GM21528 (cell line): ENCODE results near the gene SEPTIN10.
"Not testable (repeated sequence)": the region's sequence is repeated elsewhere in the genome, so short reads cannot be mapped to it uniquely, and the experiment has no call there.

Experiments used
- ATAC-seq: cut with Tn5 transposase; IDR thresholded peaks from one replicate; pipeline ENCODE4 v1.9.1; 2021; ENCODE audit warnings: mild to moderate bottlenecking, moderate library complexity; ENCODE audit not compliant: unreplicated experiment, low FRiP score

The SEPTIN10 gene

GRCh38 chr2:109607766-109608165, 6.0 kb downstream of the SEPTIN10 start:
- no peak for ATAC-seq

- ATAC-seq, result no peak
Observed at GRCh38 chr2:109604597-109604996, 9.2 kb downstream of the SEPTIN10 start.

- ATAC-seq, result no peak
Observed at GRCh38 chr2:109602617-109603188, 11.1 kb downstream of the SEPTIN10 start.

- ATAC-seq, result no peak
Observed at GRCh38 chr2:109601783-109602182, 12.0 kb downstream of the SEPTIN10 start.

- no peak for ATAC-seq
Observed at GRCh38 chr2:109597283-109597682, 16.5 kb downstream of the SEPTIN10 start.

GRCh38 chr2:109595644-109596043, 18.1 kb downstream of the SEPTIN10 start:
- no peak for ATAC-seq

- ATAC-seq, result no peak
Observed at GRCh38 chr2:109594246-109594885, 19.4 kb downstream of the SEPTIN10 start.

GRCh38 chr2:109592905-109593304, 20.9 kb downstream of the SEPTIN10 start:
- no peak for ATAC-seq

GRCh38 chr2:109591206-109591605, 22.6 kb downstream of the SEPTIN10 start:
- ATAC-seq, result no peak

- ATAC-seq, result no peak
Observed at GRCh38 chr2:109586687-109587086, 27.1 kb downstream of the SEPTIN10 start.

- ATAC-seq, result no peak
Observed at GRCh38 chr2:109582928-109583895, 30.6 kb downstream of the SEPTIN10 start.

GRCh38 chr2:109577630-109578029, 36.1 kb downstream of the SEPTIN10 start:
- not testable (repeated sequence) for ATAC-seq

GRCh38 chr2:109575373-109575772, 38.4 kb downstream of the SEPTIN10 start:
- no peak for ATAC-seq

GRCh38 chr2:109563980-109564550, 49.7 kb downstream of the SEPTIN10 start:
- ATAC-seq, result no peak

- no peak for ATAC-seq
Observed at GRCh38 chr2:109563288-109563687, 50.5 kb downstream of the SEPTIN10 start.

- no peak for ATAC-seq
Observed at GRCh38 chr2:109562421-109562820, 51.3 kb downstream of the SEPTIN10 start.

- no peak for ATAC-seq
Observed at GRCh38 chr2:109560265-109560664, 53.5 kb downstream of the SEPTIN10 start.

- ATAC-seq, result no peak
Observed at GRCh38 chr2:109558076-109558882, 55.5 kb downstream of the SEPTIN10 start.

GRCh38 chr2:109557309-109557708, 56.5 kb downstream of the SEPTIN10 start:
- ATAC-seq, result no peak

- ATAC-seq, result no peak
Observed at GRCh38 chr2:109555346-109555900, 58.3 kb downstream of the SEPTIN10 start.
